HepG2 (cell line): ENCODE data around the gene AHR. TPM values are rescaled to one million over a fixed set of nuclear protein-coding genes. Genes with fewer than 3 reads are reported as not detected.

Experiments used
- ATAC-seq: fragments of 200-7000 bp; cut with Tn5 transposase; 3 replicates; pipeline ENCODE4 v1.9.1; 2020; ENCODE audit warnings: mild to moderate bottlenecking, moderate library complexity
- BruUV-seq: library from RNA; stranded (reverse); fragments of 400-500 nt; replicated peaks from 2 replicates; lab custom pipeline; 2021; lab: Mats Ljungman, UMichigan
- CTCF ChIA-PET: fragments of 300-600 bp; formaldehyde crosslinking; extraction: SDS; loops from one replicate; lab custom pipeline; 2021; ENCODE audit warnings: low total read pairs, inconsistent platforms, low intra/inter-chr PET ratio; lab: Yijun Ruan, JAX
- POLR2A ChIA-PET: fragments of 350-600 bp; sonication (Branson Sonifier 250); formaldehyde crosslinking; loops from one replicate; lab custom pipeline; 2020; ENCODE audit warnings: antibody characterized with exemption, inconsistent platforms; lab: Yijun Ruan, JAX
- DNase-seq: peaks from one replicate; pipeline ENCODE4 v3.0.0-alpha.2; 2015; ENCODE audit warnings: low spot score
- FAIRE-seq: peaks from 3 replicates; lab custom pipeline; 2011; peaks lifted over from hg19 to GRCh38; lab: Jason Lieb, UNC
- H2AFZ ChIP-seq: one replicate; pipeline ENCODE4 v1.6.1; 2011; ENCODE audit warnings: low read length, inconsistent platforms
- H3K27ac ChIP-seq: fragments of 300-600 bp; 3 replicates; pipeline ENCODE4 v1.8.0; 2011; ENCODE audit warnings: mixed run types, mild to moderate bottlenecking, mixed read lengths, low read length, inconsistent platforms; ENCODE audit not compliant: insufficient read depth; ENCODE audit errors: extremely low read length
- H3K27me3 ChIP-seq, 2 experiments: fragments of 200-600 bp in 1 of 2; 2 replicates in 1 of 2; 3 replicates in 1 of 2; pipeline versions ENCODE4 v1.6.0 to v1.8.0; 2011; ENCODE audit warnings: low read length in 2 of 2, mild to moderate bottlenecking in 2 of 2, moderate library complexity in 2 of 2, inconsistent platforms in 1 of 2; ENCODE audit not compliant: insufficient read depth in 2 of 2, control insufficient read depth in 1 of 2
- H3K36me3 ChIP-seq, 2 experiments: fragments of 200-600 bp in 1 of 2; replicated peaks in 1 of 2; 2 replicates in 1 of 2; 3 replicates in 1 of 2; pipeline versions ENCODE4 v1.5.1 to v1.8.0; 2011; ENCODE audit warnings: low read length in 2 of 2, inconsistent platforms in 1 of 2; ENCODE audit not compliant: insufficient read depth in 2 of 2, control insufficient read depth in 1 of 2
- H3K4me1 ChIP-seq: 2 replicates; pipeline ENCODE4 v1.5.1; 2012; ENCODE audit warnings: low read length, inconsistent platforms; ENCODE audit not compliant: insufficient read depth
- H3K4me2 ChIP-seq: 2 replicates; pipeline ENCODE4 v1.6.0; 2011; ENCODE audit warnings: low read depth, low read length, inconsistent platforms
- H3K4me3 ChIP-seq, 3 experiments: fragments of 200-600 bp in 1 of 3; sonication (generic), shearing (Covaris generic) in 1 of 3; replicated peaks in 1 of 3; 2 replicates each; pipeline ENCODE4 v1.5.1; 2011 to 2016; ENCODE audit warnings: low read length in 3 of 3, inconsistent platforms in 2 of 3, low read depth in 2 of 3, mild to moderate bottlenecking in 2 of 3, control low read depth in 1 of 3, mixed read lengths in 1 of 3; ENCODE audit not compliant: insufficient read depth in 1 of 3
- H3K79me2 ChIP-seq: one replicate; pipeline ENCODE4 v1.6.1; 2011; ENCODE audit warnings: low read length, inconsistent platforms; ENCODE audit not compliant: insufficient read depth
- H3K9ac ChIP-seq: 2 replicates; pipeline ENCODE4 v1.6.0; 2011; ENCODE audit warnings: mild to moderate bottlenecking, low read depth, low read length, inconsistent platforms; ENCODE audit not compliant: insufficient read depth
- H3K9me3 ChIP-seq: 2 replicates; pipeline ENCODE4 v1.5.1; 2012; ENCODE audit warnings: mild to moderate bottlenecking, low read length
- H4K20me1 ChIP-seq: 2 replicates; pipeline ENCODE4 v1.6.0; 2011; ENCODE audit warnings: inconsistent platforms, mild to moderate bottlenecking, low read length, moderate library complexity; ENCODE audit not compliant: insufficient read depth
- JUND ChIP-seq: sonication (generic); formaldehyde crosslinking; IDR thresholded peaks from 2 replicates; pipeline ENCODE4 v1.8.0; 2022; ENCODE audit warnings: mild to moderate bottlenecking, missing genetic modification reagents
- SAFB2 ChIP-seq: sonication (generic); formaldehyde crosslinking; IDR thresholded peaks from 2 replicates; pipeline ENCODE4 v1.5.1; 2020; ENCODE audit warnings: missing genetic modification reagents, low read depth, mild to moderate bottlenecking, borderline replicate concordance
- ZNF251 ChIP-seq: sonication (generic); formaldehyde crosslinking; IDR thresholded peaks from 2 replicates; pipeline ENCODE4 v1.9.0; 2021; ENCODE audit warnings: mild to moderate bottlenecking, missing genetic modification reagents
- ZNF331 ChIP-seq: sonication (generic); formaldehyde crosslinking; IDR thresholded peaks from 2 replicates; pipeline ENCODE4 v1.4.0; 2020; ENCODE audit warnings: missing genetic modification reagents
- ZNF839 ChIP-seq: sonication (generic); formaldehyde crosslinking; IDR thresholded peaks from 2 replicates; pipeline ENCODE4 v1.4.0; 2020; ENCODE audit warnings: missing genetic modification reagents, mild to moderate bottlenecking, borderline replicate concordance
- in situ Hi-C: cut with HindIII; loops from 2 replicates; pipeline ENCODE4 v1.10.0; 2017; ENCODE audit warnings: low pct_unique_long_range_greater_than_20kb; ENCODE audit not compliant: extremely low pct_ligation_motif_present
- intact Hi-C: fragments of 100-400 bp; cut with micrococcal nuclease; formaldehyde crosslinking; loops from one replicate; pipeline ENCODE4 v1.10.0; 2022; ENCODE audit not compliant: unreplicated experiment
- polyA plus RNA-seq, 8 experiments: library from polyadenylated mRNA; depleted of rRNA in 3 of 8; stranded (reverse) in 7 of 8; unstranded in 1 of 8; fragments of >200 nt; fragmentation: Illumina TruSeq in 4 of 8; extraction: Trizol in 4 of 8; gene quantifications; 2 replicates each; pipeline versions ENCODE4 v1.2.1 to v1.2.3, GENCODE V29; 2011 to 2016; ENCODE audit warnings: low read depth in 4 of 8, missing spikeins in 1 of 8, mixed read lengths in 1 of 8; ENCODE audit not compliant: insufficient read depth in 1 of 8
- total RNA-seq, 5 experiments: library from RNA; depleted of rRNA; stranded (reverse); fragments of >200 nt; fragmentation: Illumina TruSeq; extraction: Trizol; gene quantifications; 2 replicates each; pipeline ENCODE4 v1.2.3, GENCODE V29; 2016; ENCODE audit warnings: low read depth in 1 of 5
- TF ChIP-seq, protein P1 (sequence below): sonication (generic); formaldehyde crosslinking; conservative IDR thresholded peaks from 2 replicates; pipeline ENCODE4 v1.4.0; 2020; ENCODE audit warnings: missing genetic modification reagents
- TF ChIP-seq, protein P2 (sequence below): sonication (generic); formaldehyde crosslinking; IDR thresholded peaks from 2 replicates; pipeline ENCODE4 v1.4.0; 2020; ENCODE audit warnings: missing genetic modification reagents, mild to moderate bottlenecking, borderline replicate concordance

AHR gene
- total and polyA plus RNA-seq, 2 of the 13 experiments (the other 11 are each of a cell fraction or from before 2014, with no cell fraction given) = 9.0 to 31.3 TPM

DNA sequence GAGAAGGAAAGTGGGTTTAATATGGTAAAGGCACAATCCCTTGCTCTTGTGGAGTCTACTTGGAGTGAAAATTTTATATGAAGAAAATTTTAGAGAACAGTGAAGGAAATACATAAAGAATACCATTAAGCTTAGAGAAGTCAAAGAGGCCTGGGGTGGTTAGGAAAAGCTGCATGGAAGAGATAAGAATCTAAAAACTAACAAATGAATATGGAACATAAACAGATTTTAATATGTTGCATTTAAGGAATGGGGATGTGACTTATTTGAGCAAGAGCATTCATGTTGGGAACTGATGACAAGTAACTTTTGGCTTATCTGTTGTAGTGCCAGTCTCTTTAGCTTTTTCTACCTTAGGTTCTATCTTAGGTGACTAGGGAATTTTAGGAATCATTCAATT, 31.0 kb downstream of the AHR start:
- FAIRE-seq (no peak), ATAC-seq (no peak), DNase-seq (no peak)
- Histone ChIP-seq H3K4me2 (no peak overlapping the region), H2AFZ (no peak overlapping the region), H3K36me3 (peaks cover 17 to 65% of the 10 kb centered on the region in 2 experiments), H3K27ac (no peak overlapping the region), H3K9ac (no peak overlapping the region), H4K20me1 (0 out of 2 replicates have a peak, but pooled peaks cover 8% of the 10 kb centered on the region), H3K9me3 (no peaks in the 10 kb centered on the region), H3K27me3 (no peaks in the 10 kb centered on the region), H3K79me2 (no peaks in the 10 kb centered on the region), H3K4me1 (no peaks in the 10 kb centered on the region), H3K4me3 (no peak overlapping the region)
- intact Hi-C loops = no loop called here
- CTCF ChIA-PET = no interaction called here
- no TSS peak for BruUV-seq
- POLR2A ChIA-PET = no interaction called here
- TF ChIP-seq ZNF251 (CRISPR knock-in tag) (no peak), ZNF331 (CRISPR knock-in tag) (no peak), SAFB2 (CRISPR knock-in tag) (no peak), JUND (CRISPR knock-in tag) (no peak), ZNF839 (no peak)
- TF ChIP-seq, protein P1, sequence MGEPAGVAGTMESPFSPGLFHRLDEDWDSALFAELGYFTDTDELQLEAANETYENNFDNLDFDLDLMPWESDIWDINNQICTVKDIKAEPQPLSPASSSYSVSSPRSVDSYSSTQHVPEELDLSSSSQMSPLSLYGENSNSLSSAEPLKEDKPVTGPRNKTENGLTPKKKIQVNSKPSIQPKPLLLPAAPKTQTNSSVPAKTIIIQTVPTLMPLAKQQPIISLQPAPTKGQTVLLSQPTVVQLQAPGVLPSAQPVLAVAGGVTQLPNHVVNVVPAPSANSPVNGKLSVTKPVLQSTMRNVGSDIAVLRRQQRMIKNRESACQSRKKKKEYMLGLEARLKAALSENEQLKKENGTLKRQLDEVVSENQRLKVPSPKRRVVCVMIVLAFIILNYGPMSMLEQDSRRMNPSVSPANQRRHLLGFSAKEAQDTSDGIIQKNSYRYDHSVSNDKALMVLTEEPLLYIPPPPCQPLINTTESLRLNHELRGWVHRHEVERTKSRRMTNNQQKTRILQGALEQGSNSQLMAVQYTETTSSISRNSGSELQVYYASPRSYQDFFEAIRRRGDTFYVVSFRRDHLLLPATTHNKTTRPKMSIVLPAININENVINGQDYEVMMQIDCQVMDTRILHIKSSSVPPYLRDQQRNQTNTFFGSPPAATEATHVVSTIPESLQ (CRISPR knock-in tag) = no peak
- TF ChIP-seq, protein P2, sequence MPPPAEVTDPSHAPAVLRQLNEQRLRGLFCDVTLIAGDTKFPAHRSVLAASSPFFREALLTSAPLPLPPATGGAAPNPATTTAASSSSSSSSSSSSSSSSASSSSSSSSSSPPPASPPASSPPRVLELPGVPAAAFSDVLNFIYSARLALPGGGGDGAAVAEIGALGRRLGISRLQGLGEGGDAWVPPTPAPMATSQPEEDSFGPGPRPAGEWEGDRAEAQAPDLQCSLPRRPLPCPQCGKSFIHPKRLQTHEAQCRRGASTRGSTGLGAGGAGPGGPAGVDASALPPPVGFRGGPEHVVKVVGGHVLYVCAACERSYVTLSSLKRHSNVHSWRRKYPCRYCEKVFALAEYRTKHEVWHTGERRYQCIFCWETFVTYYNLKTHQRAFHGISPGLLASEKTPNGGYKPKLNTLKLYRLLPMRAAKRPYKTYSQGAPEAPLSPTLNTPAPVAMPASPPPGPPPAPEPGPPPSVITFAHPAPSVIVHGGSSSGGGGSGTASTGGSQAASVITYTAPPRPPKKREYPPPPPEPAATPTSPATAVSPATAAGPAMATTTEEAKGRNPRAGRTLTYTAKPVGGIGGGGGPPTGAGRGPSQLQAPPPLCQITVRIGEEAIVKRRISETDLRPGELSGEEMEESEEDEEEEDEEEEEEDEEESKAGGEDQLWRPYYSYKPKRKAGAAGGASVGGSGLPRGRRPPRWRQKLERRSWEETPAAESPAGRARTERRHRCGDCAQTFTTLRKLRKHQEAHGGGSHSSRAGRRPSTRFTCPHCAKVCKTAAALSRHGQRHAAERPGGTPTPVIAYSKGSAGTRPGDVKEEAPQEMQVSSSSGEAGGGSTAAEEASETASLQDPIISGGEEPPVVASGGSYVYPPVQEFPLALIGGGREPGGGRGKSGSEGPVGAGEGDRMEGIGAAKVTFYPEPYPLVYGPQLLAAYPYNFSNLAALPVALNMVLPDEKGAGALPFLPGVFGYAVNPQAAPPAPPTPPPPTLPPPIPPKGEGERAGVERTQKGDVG (CRISPR knock-in tag) = no peak
- in situ Hi-C loops = no loop called here
